ENCODE measurements around the gene SPOUT1. TPM values are rescaled to one million over a fixed set of nuclear protein-coding genes. Genes with fewer than 3 reads are reported as not detected.

SPOUT1 gene
- total RNA-seq, 3 donors from 2014 or later (not counting 1 experiment from before 2014, with no cell fraction given) = 35.8 to 49.2 (median 40.1) TPM

DNA sequence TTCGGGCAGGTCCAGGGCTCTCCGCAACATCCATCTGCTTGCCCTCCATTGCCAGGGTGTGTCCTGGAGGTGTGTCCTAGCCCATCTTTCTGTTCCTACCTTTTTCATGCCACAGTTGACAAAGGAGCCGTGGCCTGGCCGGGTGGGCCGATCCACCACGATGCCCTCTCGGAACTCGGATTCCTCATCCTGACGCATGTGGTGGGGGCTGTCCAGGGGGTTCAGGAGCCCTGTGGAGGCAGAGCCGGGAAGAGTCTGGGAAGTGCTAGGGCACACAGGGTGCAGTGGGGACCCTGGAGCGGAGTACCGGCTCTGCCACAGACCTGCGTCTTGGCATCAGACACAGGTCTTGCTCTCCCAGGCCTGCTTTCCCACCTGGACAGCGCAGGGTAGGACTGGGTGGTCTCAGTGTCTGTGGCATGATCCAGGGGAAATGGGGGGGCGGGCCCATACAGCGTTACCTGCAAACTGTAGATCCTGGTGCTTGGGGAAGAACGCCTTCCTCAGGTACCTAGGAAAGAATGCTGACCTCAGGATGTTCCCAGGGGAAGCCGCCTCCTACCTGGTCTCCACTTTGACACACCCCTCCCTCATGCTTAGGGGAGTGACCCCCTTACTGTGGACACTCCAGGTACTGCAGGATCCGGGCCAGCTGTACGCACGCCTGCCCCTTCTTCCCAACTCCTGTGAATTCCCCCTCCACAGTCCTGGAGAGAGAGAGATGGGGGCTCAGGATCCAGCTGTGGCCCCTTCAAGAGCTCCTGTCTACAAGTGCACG lies 3.5 kb downstream of the SPOUT1 start:
- Mint-ChIP-seq H3K27ac (no peak overlapping the region), H3K4me1 (peaks cover 22 to 25% of the 10 kb centered on the region in 2 donors), H3K27me3 (ENCODE audit: low read depth in 2 of 2) (no peaks in the 10 kb centered on the region), H3K9me3 (no peaks in the 10 kb centered on the region), H3K36me3 (no peaks in the 10 kb centered on the region), H3K4me3 (no peak overlapping the region)
- Histone ChIP-seq H3K4me3 (ENCODE audit: low read length) (no peak overlapping the region), H3K36me3 (ENCODE audit: control insufficient read depth, insufficient read depth, low read length) (peaks cover 43% of the 10 kb centered on the region), H3K9me3 (ENCODE audit: control insufficient read depth, insufficient read depth, low read length) (no peaks in the 10 kb centered on the region), H3K27ac (ENCODE audit: low read length) (no peak overlapping the region), H3K27me3 (ENCODE audit: control insufficient read depth, insufficient read depth, low read length) (no peaks in the 10 kb centered on the region), H3K4me1 (ENCODE audit: control insufficient read depth, insufficient read depth, low read length) (peaks cover 21% of the 10 kb centered on the region)
- no peak for ATAC-seq
- 97% methylated on average over 22 of the region's 22 CpGs for WGBS (ENCODE audit: insufficient coverage)
- TF ChIP-seq, protein P1, sequence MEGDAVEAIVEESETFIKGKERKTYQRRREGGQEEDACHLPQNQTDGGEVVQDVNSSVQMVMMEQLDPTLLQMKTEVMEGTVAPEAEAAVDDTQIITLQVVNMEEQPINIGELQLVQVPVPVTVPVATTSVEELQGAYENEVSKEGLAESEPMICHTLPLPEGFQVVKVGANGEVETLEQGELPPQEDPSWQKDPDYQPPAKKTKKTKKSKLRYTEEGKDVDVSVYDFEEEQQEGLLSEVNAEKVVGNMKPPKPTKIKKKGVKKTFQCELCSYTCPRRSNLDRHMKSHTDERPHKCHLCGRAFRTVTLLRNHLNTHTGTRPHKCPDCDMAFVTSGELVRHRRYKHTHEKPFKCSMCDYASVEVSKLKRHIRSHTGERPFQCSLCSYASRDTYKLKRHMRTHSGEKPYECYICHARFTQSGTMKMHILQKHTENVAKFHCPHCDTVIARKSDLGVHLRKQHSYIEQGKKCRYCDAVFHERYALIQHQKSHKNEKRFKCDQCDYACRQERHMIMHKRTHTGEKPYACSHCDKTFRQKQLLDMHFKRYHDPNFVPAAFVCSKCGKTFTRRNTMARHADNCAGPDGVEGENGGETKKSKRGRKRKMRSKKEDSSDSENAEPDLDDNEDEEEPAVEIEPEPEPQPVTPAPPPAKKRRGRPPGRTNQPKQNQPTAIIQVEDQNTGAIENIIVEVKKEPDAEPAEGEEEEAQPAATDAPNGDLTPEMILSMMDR (IDR thresholded peaks at IDR 0.05) = no peak
- no peak for DNase-seq
- intact Hi-C loops (cut with micrococcal nuclease) = no loop called here

- ATAC-seq = no peak
- Mint-ChIP-seq H3K9me3 (no peaks in the 10 kb centered on the region), H3K4me3 (no peak overlapping the region), H3K36me3 (no peaks in the 10 kb centered on the region), H3K27me3 (ENCODE audit: low read depth in 2 of 2) (no peaks in the 10 kb centered on the region), H3K27ac (no peak overlapping the region), H3K4me1 (peaks cover 26 to 28% of the 10 kb centered on the region in 2 donors)
- TF ChIP-seq, protein P1 (IDR thresholded peaks at IDR 0.05) = no peak
- Histone ChIP-seq H3K27ac (ENCODE audit: low read length) (no peak overlapping the region), H3K9me3 (ENCODE audit: control insufficient read depth, insufficient read depth, low read length) (no peaks in the 10 kb centered on the region), H3K4me1 (ENCODE audit: control insufficient read depth, insufficient read depth, low read length) (peaks cover 18% of the 10 kb centered on the region), H3K36me3 (ENCODE audit: control insufficient read depth, insufficient read depth, low read length) (peaks cover 44% of the 10 kb centered on the region), H3K27me3 (ENCODE audit: control insufficient read depth, insufficient read depth, low read length) (no peaks in the 10 kb centered on the region), H3K4me3 (ENCODE audit: low read length) (no peak overlapping the region)
- intact Hi-C loops (cut with micrococcal nuclease) = no loop called here
- no peak for DNase-seq
- 93% methylated on average over 7 of the region's 7 CpGs for WGBS (ENCODE audit: insufficient coverage)
These were observed 4.7 kb downstream of the SPOUT1 start for GRCh38 chr9:128824911-128825310.

- no peak overlapping the region for H3K4me3 Mint-ChIP-seq
- peaks cover 24 to 26% of the 10 kb centered on the region in 2 donors for H3K4me1 Mint-ChIP-seq
- TF ChIP-seq, protein P1 (IDR thresholded peaks at IDR 0.05) = no peak
These were observed 5.6 kb downstream of the SPOUT1 start for GRCh38 chr9:128823903-128824406.

More at GRCh38 chr9:128823903-128824406, 5.6 kb downstream of the SPOUT1 start:
- peaks cover 21% of the 10 kb centered on the region for H3K4me1 ChIP-seq (ENCODE audit: control insufficient read depth, insufficient read depth, low read length)
- H3K36me3 ChIP-seq (ENCODE audit: control insufficient read depth, insufficient read depth, low read length) = peaks cover 44% of the 10 kb centered on the region
- no peaks in the 10 kb centered on the region for H3K9me3 ChIP-seq (ENCODE audit: control insufficient read depth, insufficient read depth, low read length)
- H3K36me3 Mint-ChIP-seq = no peaks in the 10 kb centered on the region
- intact Hi-C loops (cut with micrococcal nuclease) = no loop called here
- no peaks in the 10 kb centered on the region for H3K27me3 Mint-ChIP-seq (ENCODE audit: low read depth in 2 of 2)
- 93% methylated on average over 12 of the region's 12 CpGs for WGBS (ENCODE audit: insufficient coverage)
- no peak for ATAC-seq
- no peaks in the 10 kb centered on the region for H3K27me3 ChIP-seq (ENCODE audit: control insufficient read depth, insufficient read depth, low read length)
- H3K4me3 ChIP-seq (ENCODE audit: low read length) = no peak overlapping the region
- no peaks in the 10 kb centered on the region for H3K9me3 Mint-ChIP-seq
- no peak overlapping the region for H3K27ac ChIP-seq (ENCODE audit: low read length)
- no peak for DNase-seq
- H3K27ac Mint-ChIP-seq = no peak overlapping the region

Measured in natural killer cell (primary cell).